PC-3 (cell line): ENCODE measurements around the gene AIFM1. TPM values are rescaled to one million over a fixed set of nuclear protein-coding genes. Genes with fewer than 3 reads are reported as not detected.
A peak's percentile ranks its signal among the peaks of the same experiment; 100 is the strongest.

Experiments used
- ATAC-seq: fragments of 200-7000 bp; cut with Tn5 transposase; 2 replicates; pipeline ENCODE4 v1.9.1; 2020; ENCODE audit warnings: mild to moderate bottlenecking, moderate library complexity
- BruUV-seq: library from RNA; stranded (reverse); fragments of 400-500 nt; replicated peaks from 2 replicates; lab custom pipeline; 2021; lab: Mats Ljungman, UMichigan
- CTCF ChIA-PET: fragments of 300-600 bp; sonication (Branson Sonifier 250); formaldehyde crosslinking; loops from one replicate; lab custom pipeline; 2022; ENCODE audit warnings: antibody characterized with exemption; lab: Charles Lee
- POLR2A ChIA-PET: fragments of 300-600 bp; sonication (Branson Sonifier 250); formaldehyde crosslinking; loops from one replicate; lab custom pipeline; 2022; ENCODE audit warnings: antibody characterized with exemption; ENCODE audit not compliant: unreplicated experiment; lab: Charles Lee
- DNase-seq: peaks from one replicate; pipeline ENCODE4 v3.0.0-alpha.2; 2015
- H2AFZ ChIP-seq: fragments of 300-600 bp; sonication (generic); 2 replicates; pipeline ENCODE4 v1.6.0; 2016; ENCODE audit warnings: antibody characterized with exemption, low read length
- H3F3A ChIP-seq: fragments of 300-600 bp; sonication (generic); one replicate; pipeline ENCODE4 v1.6.0; 2017; ENCODE audit warnings: antibody characterized with exemption, low read length, control low read depth, mild to moderate bottlenecking; ENCODE audit not compliant: unreplicated experiment
- H3K27ac ChIP-seq: fragments of 300-600 bp; sonication (generic); 2 replicates; pipeline ENCODE4 v1.5.1; 2016; ENCODE audit warnings: mild to moderate bottlenecking, low read length
- H3K27me3 ChIP-seq: fragments of 300-600 bp; sonication (generic); 2 replicates; pipeline ENCODE4 v1.6.1; 2016; ENCODE audit warnings: low read length, mixed read lengths
- H3K36me3 ChIP-seq: fragments of 300-600 bp; sonication (generic); 2 replicates; pipeline ENCODE4 v1.6.1; 2016; ENCODE audit warnings: low read depth, mixed run types, low read length, mixed read lengths
- H3K4me1 ChIP-seq: fragments of 300-600 bp; sonication (generic); 2 replicates; pipeline ENCODE4 v1.5.1; 2016; ENCODE audit warnings: low read length; ENCODE audit not compliant: insufficient read depth
- H3K4me2 ChIP-seq: fragments of 300-600 bp; sonication (generic); 2 replicates; pipeline ENCODE4 v1.6.0; 2016; ENCODE audit warnings: low read length
- H3K4me3 ChIP-seq: fragments of 300-600 bp; sonication (generic); 2 replicates; pipeline ENCODE4 v1.5.1; 2016; ENCODE audit warnings: mild to moderate bottlenecking, low read length, mixed read lengths
- H3K79me2 ChIP-seq: fragments of 300-600 bp; sonication (generic); 2 replicates; pipeline ENCODE4 v1.6.1; 2017; ENCODE audit warnings: low read length, mixed read lengths
- H3K9ac ChIP-seq: fragments of 300-600 bp; sonication (generic); 2 replicates; pipeline ENCODE4 v1.6.0; 2016; ENCODE audit warnings: mild to moderate bottlenecking, low read length
- H3K9me2 ChIP-seq: fragments of 300-600 bp; sonication (generic); replicated peaks from 2 replicates; pipeline ENCODE4 v1.6.1; 2016; ENCODE audit warnings: mixed run types, low read length, mixed read lengths
- H3K9me3 ChIP-seq: fragments of 300-600 bp; sonication (generic); 2 replicates; pipeline ENCODE4 v1.6.1; 2016; ENCODE audit warnings: low read length, mixed read lengths
- H4K20me1 ChIP-seq: fragments of 300-600 bp; sonication (generic); 2 replicates; pipeline ENCODE4 v1.6.1; 2016; ENCODE audit warnings: low read length, mixed read lengths
- EZH2 ChIP-seq: fragments of 300-600 bp; sonication (generic); IDR thresholded peaks from one replicate; pipeline ENCODE4 v1.6.1; 2017; ENCODE audit warnings: antibody characterized with exemption, mild to moderate bottlenecking, low read length; ENCODE audit not compliant: unreplicated experiment
- EZH2phosphoT487 ChIP-seq: fragments of 300-600 bp; sonication (generic); IDR thresholded peaks from 2 replicates; pipeline ENCODE4 v1.6.1; 2018; ENCODE audit warnings: mild to moderate bottlenecking, antibody characterized with exemption, low read length, borderline replicate concordance
- intact Hi-C: fragments of 100-400 bp; cut with micrococcal nuclease; formaldehyde crosslinking; loops from 2 replicates; pipeline ENCODE4 v1.9.0; 2023
- total RNA-seq: library from RNA; depleted of rRNA; stranded (reverse); fragments of >200 nt; gene quantifications from 2 replicates; pipeline ENCODE4 v1.2.3, GENCODE V29; 2014
- TF ChIP-seq, protein P1 (sequence below): fragments of 300-600 bp; sonication (generic); conservative IDR thresholded peaks from 2 replicates; pipeline ENCODE4 v1.5.1; 2017; ENCODE audit warnings: antibody characterized with exemption, low read depth, mild to moderate bottlenecking, low read length

Gene AIFM1
- total RNA-seq, 1 experiment from 2014 or later: 51.8 TPM

DNA sequence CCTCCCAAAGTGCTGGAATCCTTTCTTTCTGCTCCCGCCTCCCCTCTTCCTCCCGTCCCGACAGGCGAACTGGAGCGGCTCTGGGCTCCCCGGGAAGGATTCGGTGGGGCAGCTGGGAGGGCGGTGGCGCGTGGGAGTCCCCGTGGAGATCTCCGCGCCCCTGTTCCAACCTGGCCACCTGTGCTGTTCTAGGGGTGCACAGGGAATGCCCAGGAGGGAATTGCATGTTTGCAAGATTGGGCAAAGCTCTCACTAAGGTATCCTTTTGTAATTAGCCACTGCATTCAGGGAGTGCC, 44.2 kb downstream of the AIFM1 start:
- Histone ChIP-seq H2AFZ (no peak overlapping the region), H3K79me2 (no peaks in the 10 kb centered on the region), H3K4me1 (peaks cover 26% of the 10 kb centered on the region), H3K9me3 (no peaks in the 10 kb centered on the region), H3K9ac (peak overlapping the region; percentile 12; the same call in 1 of the 2 replicates), H3K27ac (peak overlapping the region; percentile 43), H4K20me1 (no peaks in the 10 kb centered on the region), H3K4me3 (no peak overlapping the region), H3K36me3 (no peaks in the 10 kb centered on the region), H3K4me2 (no peak overlapping the region), H3F3A (no peaks in the 10 kb centered on the region), H3K9me2 (no peaks in the 10 kb centered on the region), H3K27me3 (no peaks in the 10 kb centered on the region)
- intact Hi-C loops: no loop called here
- ChIA-PET POLR2A (interaction anchor here (0.7 kb wide), 1 partner anchor 61 kb away, joined by 3 read pairs; no protein-coding TSS in a partner anchor), CTCF (no interaction called here)
- BruUV-seq: no TSS peak
- no peak for DNase-seq
- no peak for ATAC-seq
- no peak for TF ChIP-seq EZH2phosphoT487
- TF ChIP-seq, protein P1, sequence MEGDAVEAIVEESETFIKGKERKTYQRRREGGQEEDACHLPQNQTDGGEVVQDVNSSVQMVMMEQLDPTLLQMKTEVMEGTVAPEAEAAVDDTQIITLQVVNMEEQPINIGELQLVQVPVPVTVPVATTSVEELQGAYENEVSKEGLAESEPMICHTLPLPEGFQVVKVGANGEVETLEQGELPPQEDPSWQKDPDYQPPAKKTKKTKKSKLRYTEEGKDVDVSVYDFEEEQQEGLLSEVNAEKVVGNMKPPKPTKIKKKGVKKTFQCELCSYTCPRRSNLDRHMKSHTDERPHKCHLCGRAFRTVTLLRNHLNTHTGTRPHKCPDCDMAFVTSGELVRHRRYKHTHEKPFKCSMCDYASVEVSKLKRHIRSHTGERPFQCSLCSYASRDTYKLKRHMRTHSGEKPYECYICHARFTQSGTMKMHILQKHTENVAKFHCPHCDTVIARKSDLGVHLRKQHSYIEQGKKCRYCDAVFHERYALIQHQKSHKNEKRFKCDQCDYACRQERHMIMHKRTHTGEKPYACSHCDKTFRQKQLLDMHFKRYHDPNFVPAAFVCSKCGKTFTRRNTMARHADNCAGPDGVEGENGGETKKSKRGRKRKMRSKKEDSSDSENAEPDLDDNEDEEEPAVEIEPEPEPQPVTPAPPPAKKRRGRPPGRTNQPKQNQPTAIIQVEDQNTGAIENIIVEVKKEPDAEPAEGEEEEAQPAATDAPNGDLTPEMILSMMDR: no peak
- no peak for TF ChIP-seq EZH2

DNA sequence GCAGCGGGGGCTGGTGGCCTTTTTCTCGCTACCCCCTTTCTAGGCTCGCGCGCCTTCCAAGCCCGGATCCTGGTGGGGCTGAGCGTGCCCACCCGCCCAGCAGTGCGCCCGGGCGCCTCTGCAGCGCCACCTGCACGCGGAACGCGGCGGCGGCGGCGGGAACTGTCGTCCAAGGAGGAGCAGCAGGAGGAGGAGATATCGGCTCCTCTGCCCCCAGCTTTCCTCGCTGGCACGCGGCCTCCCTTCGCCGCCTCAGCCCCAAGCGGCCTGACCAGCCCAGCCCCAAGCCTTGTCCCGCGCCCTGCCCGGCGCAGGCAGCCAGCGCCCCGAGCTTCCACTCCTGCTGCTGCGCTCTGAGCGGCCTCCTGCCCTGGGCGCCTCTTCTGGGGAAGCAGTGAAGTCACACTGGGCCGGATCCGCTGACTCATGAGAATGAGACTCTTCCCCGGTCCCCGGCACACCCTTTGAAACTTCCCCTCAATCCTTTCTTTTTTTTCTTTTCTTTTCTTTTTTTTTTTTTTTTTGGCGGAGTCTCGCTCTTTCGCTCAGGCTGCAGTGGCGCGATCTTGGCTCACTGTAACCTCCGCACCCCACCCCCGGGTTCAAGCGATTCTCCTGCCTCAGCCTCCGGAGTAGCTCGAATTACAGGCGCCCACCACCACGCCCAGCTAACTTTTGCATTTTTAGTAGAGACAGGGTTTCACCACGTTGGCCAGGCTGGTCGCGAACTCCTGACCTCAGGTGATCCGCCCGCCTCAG, 44.7 kb downstream of the AIFM1 start:
- Histone ChIP-seq H2AFZ (no peak overlapping the region), H3K27ac (peak overlapping the region; percentile 43), H4K20me1 (no peaks in the 10 kb centered on the region), H3K79me2 (no peaks in the 10 kb centered on the region), H3K4me3 (no peak overlapping the region), H3K9me3 (no peaks in the 10 kb centered on the region), H3F3A (no peaks in the 10 kb centered on the region), H3K4me1 (peaks cover 26% of the 10 kb centered on the region), H3K4me2 (no peak overlapping the region), H3K36me3 (no peaks in the 10 kb centered on the region), H3K9me2 (no peaks in the 10 kb centered on the region), H3K27me3 (no peaks in the 10 kb centered on the region), H3K9ac (peak overlapping the region; percentile 12)
- POLR2A ChIA-PET: interaction anchor here (0.7 kb wide), 1 partner anchor 60 kb away, joined by 3 read pairs; no protein-coding TSS in a partner anchor
- intact Hi-C loops: no loop called here
- CTCF ChIA-PET: no interaction called here
- TF ChIP-seq, protein P1: 0 out of 2 replicates have a peak, but pooled peaks have one; percentile 10
- TF ChIP-seq EZH2: no peak
- DNase-seq: peak; percentile 54
- BruUV-seq: no TSS peak
- ATAC-seq: peak; percentile 64

DNA sequence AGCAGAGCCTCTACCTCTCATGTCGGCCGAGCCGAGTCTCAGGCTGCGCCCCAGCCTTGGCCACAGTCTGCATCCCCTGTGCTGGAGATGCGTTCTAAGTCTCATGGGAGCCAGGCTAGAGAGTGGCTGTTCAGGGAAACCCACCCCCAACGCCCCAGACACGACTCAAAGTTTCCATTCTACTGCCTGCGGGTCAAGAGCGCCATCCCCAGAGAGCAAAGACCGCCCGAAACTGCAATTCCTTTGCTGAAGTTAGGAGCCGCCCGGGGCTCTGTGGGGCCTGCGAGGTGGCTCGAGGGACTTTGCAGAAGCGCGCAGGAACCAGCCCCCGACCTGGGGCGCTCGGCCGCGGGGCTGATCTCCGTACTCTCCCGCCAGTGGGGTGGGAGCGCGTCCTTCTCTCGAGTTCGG, 45.3 kb downstream of the AIFM1 start:
- Histone ChIP-seq H3K27me3 (no peaks in the 10 kb centered on the region), H3K9me2 (no peaks in the 10 kb centered on the region), H3F3A (no peaks in the 10 kb centered on the region), H3K9me3 (no peaks in the 10 kb centered on the region), H3K4me1 (peaks cover 26% of the 10 kb centered on the region), H3K27ac (no peak overlapping the region), H2AFZ (no peak overlapping the region), H3K4me3 (no peak overlapping the region), H3K36me3 (no peaks in the 10 kb centered on the region), H3K79me2 (no peaks in the 10 kb centered on the region), H3K4me2 (no peak overlapping the region), H3K9ac (no peak overlapping the region; the same call in 1 of the 2 replicates), H4K20me1 (no peaks in the 10 kb centered on the region)
- CTCF ChIA-PET: no interaction called here
- BruUV-seq: no TSS peak
- no peak for DNase-seq
- TF ChIP-seq EZH2 (no peak), EZH2phosphoT487 (no peak)
- TF ChIP-seq, protein P1: no peak
- POLR2A ChIA-PET: no interaction called here
- ATAC-seq: no peak
- intact Hi-C loops: no loop called here
